Trophoblast cell (in vitro differentiated cells and primary cell): ENCODE results near the gene UBN1.

Experiments used
- DNase-seq, 2 donors: peaks; one replicate each; pipeline ENCODE4 v3.0.0-alpha.2; 2016
- H2AFZ ChIP-seq: 2 replicates; pipeline ENCODE4 v1.6.1; 2013; ENCODE audit warnings: low read length, moderate library complexity, mild to moderate bottlenecking; ENCODE audit not compliant: insufficient read depth, poor library complexity
- H2AK5ac ChIP-seq: 2 replicates; pipeline ENCODE4 v1.6.1; 2013; ENCODE audit warnings: mild to moderate bottlenecking, low read length
- H2BK120ac ChIP-seq: 2 replicates; pipeline ENCODE4 v1.6.1; 2013; ENCODE audit warnings: low read length, mild to moderate bottlenecking, moderate library complexity; ENCODE audit not compliant: insufficient read depth, poor library complexity
- H2BK12ac ChIP-seq: 2 replicates; pipeline ENCODE4 v1.6.1; 2013; ENCODE audit warnings: mild to moderate bottlenecking, low read length, moderate library complexity
- H2BK5ac ChIP-seq: 2 replicates; pipeline ENCODE4 v1.6.1; 2013; ENCODE audit warnings: low read length, low read depth, moderate library complexity, mild to moderate bottlenecking; ENCODE audit not compliant: poor library complexity
- H3K14ac ChIP-seq: 2 replicates; pipeline ENCODE4 v1.6.1; 2013; ENCODE audit warnings: mild to moderate bottlenecking, low read length
- H3K18ac ChIP-seq: 2 replicates; pipeline ENCODE4 v1.6.1; 2013; ENCODE audit warnings: mild to moderate bottlenecking, low read length
- H3K23ac ChIP-seq: 2 replicates; pipeline ENCODE4 v1.6.1; 2013; ENCODE audit warnings: low read length
- H3K27ac ChIP-seq: 2 replicates; pipeline ENCODE4 v1.5.1; 2013; ENCODE audit warnings: low read depth, mild to moderate bottlenecking, inconsistent platforms, low read length, moderate library complexity
- H3K27me3 ChIP-seq: 2 replicates; pipeline ENCODE4 v1.6.1; 2013; ENCODE audit warnings: inconsistent platforms, mild to moderate bottlenecking, low read length, moderate library complexity; ENCODE audit not compliant: insufficient read depth
- H3K36me3 ChIP-seq, 2 experiments: 1 replicate in 1 of 2; 2 replicates in 1 of 2; pipeline ENCODE4 v1.6.1; 2013; ENCODE audit warnings: low read length in 2 of 2, mild to moderate bottlenecking in 2 of 2, moderate library complexity in 1 of 2; ENCODE audit not compliant: insufficient read depth in 2 of 2, control insufficient read depth in 1 of 2
- H3K4ac ChIP-seq: 2 replicates; pipeline ENCODE4 v1.6.1; 2013; ENCODE audit warnings: low read depth, mild to moderate bottlenecking, low read length, moderate library complexity
- H3K4me1 ChIP-seq, 2 experiments: 1 replicate in 1 of 2; 2 replicates in 1 of 2; pipeline ENCODE4 v1.6.1; 2013; ENCODE audit warnings: low read length in 2 of 2, mild to moderate bottlenecking in 2 of 2, moderate library complexity in 1 of 2; ENCODE audit not compliant: insufficient read depth in 2 of 2, control insufficient read depth in 1 of 2
- H3K4me2 ChIP-seq: 2 replicates; pipeline ENCODE4 v1.6.1; 2013; ENCODE audit warnings: inconsistent platforms, mild to moderate bottlenecking, low read length, moderate library complexity
- H3K4me3 ChIP-seq: 2 replicates; pipeline ENCODE4 v1.5.1; 2013; ENCODE audit warnings: mild to moderate bottlenecking, low read depth, low read length, inconsistent platforms
- H3K79me1 ChIP-seq: one replicate; pipeline ENCODE4 v1.6.1; 2013; ENCODE audit warnings: low read length
- H3K79me2 ChIP-seq: 2 replicates; pipeline ENCODE4 v1.6.1; 2013; ENCODE audit warnings: low read length, mild to moderate bottlenecking; ENCODE audit not compliant: control insufficient read depth, insufficient read depth, poor library complexity
- H3K9ac ChIP-seq: 2 replicates; pipeline ENCODE4 v1.6.1; 2013; ENCODE audit warnings: mild to moderate bottlenecking, low read length
- H3K9me3 ChIP-seq: 2 replicates; pipeline ENCODE4 v1.6.1; 2013; ENCODE audit warnings: low read depth, mild to moderate bottlenecking, control low read depth, inconsistent platforms, low read length; ENCODE audit not compliant: insufficient read depth
- H4K12ac ChIP-seq: 2 replicates; pipeline ENCODE4 v1.6.1; 2013; ENCODE audit warnings: low read depth, mild to moderate bottlenecking, low read length, moderate library complexity
- H4K8ac ChIP-seq: 2 replicates; pipeline ENCODE4 v1.6.1; 2013; ENCODE audit warnings: low read depth, mild to moderate bottlenecking, low read length, moderate library complexity
- H4K91ac ChIP-seq: one replicate; pipeline ENCODE4 v1.6.1; 2013; ENCODE audit warnings: low read depth, mild to moderate bottlenecking, low read length, moderate library complexity
- whole genome bisulfite sequencing: extraction: QIAGEN DNeasy Blood & Tissue Kit; methylation state at CpG from one replicate; pipeline ENCODE4 v1.1.7; 2013; ENCODE audit warnings: missing lambda C conversion rate; ENCODE audit not compliant: insufficient read length, insufficient coverage; ENCODE audit errors: extremely low coverage; 5-methylcytosine and 5-hydroxymethylcytosine counted together

The UBN1 gene

DNA sequence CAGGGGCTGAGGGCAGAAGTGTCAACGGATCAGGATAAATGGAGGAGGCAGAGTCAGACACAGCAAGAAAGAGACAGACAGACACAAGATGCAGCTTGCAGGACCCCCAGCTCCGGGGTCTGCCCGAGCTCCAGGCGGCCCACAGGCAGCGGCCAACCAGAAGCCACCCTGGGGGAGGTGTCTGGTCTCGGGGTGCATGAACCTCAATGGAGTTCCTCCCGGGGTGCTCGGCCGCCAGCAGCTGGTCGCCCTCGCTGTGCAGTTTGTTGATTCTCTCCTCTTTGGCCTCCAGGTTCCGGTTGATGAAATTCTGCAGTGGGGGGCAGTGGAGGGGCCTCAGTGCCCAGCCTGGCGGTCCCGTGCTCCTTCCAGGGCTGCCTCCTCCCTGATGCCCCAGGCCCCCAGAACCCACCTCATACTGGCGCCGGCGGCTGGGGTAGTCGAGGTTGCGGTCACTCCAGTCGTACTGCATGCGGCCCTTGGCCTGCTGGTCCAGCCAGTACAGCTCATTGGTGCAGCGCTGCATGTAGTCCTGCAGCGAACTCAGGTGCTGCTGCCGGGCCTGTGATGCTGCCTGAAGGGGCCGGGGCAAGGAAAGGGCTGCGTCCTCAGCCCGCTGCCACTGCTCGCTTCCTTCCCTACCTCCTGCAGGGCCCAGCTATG, 51.7 kb downstream of the UBN1 start:
- H3K79me1 ChIP-seq: no peaks in the 10 kb centered on the region
- peaks cover 6% of the 10 kb centered on the region for H3K9me3 ChIP-seq
- H3K18ac ChIP-seq: no peak overlapping the region
- no peak overlapping the region for H3K27ac ChIP-seq
- no peak overlapping the region for H3K4me3 ChIP-seq
- no CpG with 5 or more reads among the region's 28 CpGs for WGBS
- no peak overlapping the region for H3K14ac ChIP-seq
- H3K4ac ChIP-seq: no peak overlapping the region
- no peak overlapping the region for H4K12ac ChIP-seq
- H2BK12ac ChIP-seq: no peak overlapping the region
- no peak overlapping the region for H3K23ac ChIP-seq
- H3K9ac ChIP-seq: no peak overlapping the region
- no peak overlapping the region for H2AFZ ChIP-seq
- H2BK5ac ChIP-seq: no peak overlapping the region
- H3K79me2 ChIP-seq: no peaks in the 10 kb centered on the region
- DNase-seq: no peak
- no peak overlapping the region for H4K91ac ChIP-seq
- H3K36me3 ChIP-seq: peaks cover 7 to 16% of the 10 kb centered on the region in 2 experiments
- H3K4me1 ChIP-seq: no peaks in the 10 kb centered on the region
- no peak overlapping the region for H2AK5ac ChIP-seq
- H3K4me2 ChIP-seq: no peak overlapping the region
- H2BK120ac ChIP-seq: no peak overlapping the region
- no peaks in the 10 kb centered on the region for H3K27me3 ChIP-seq
- no peak overlapping the region for H4K8ac ChIP-seq

GRCh38 chr16:4899474-4899846, 52.2 kb downstream of the UBN1 start:
- Histone ChIP-seq H3K4me1 (no peaks in the 10 kb centered on the region), H2BK12ac (no peak overlapping the region), H3K27me3 (no peaks in the 10 kb centered on the region), H3K23ac (no peak overlapping the region), H2AK5ac (no peak overlapping the region), H2BK5ac (no peak overlapping the region), H4K12ac (no peak overlapping the region), H3K18ac (no peak overlapping the region), H3K4me2 (no peak overlapping the region), H3K27ac (no peak overlapping the region), H3K4me3 (no peak overlapping the region), H3K14ac (no peak overlapping the region), H3K79me1 (no peaks in the 10 kb centered on the region), H3K9me3 (peaks cover 9% of the 10 kb centered on the region), H4K8ac (no peak overlapping the region), H2AFZ (no peak overlapping the region), H3K9ac (no peak overlapping the region), H4K91ac (no peak overlapping the region), H3K4ac (no peak overlapping the region), H3K79me2 (no peaks in the 10 kb centered on the region), H3K36me3 (peaks cover 7 to 16% of the 10 kb centered on the region in 2 experiments), H2BK120ac (no peak overlapping the region)
- WGBS: no CpG with 5 or more reads among the region's 6 CpGs
- DNase-seq: no peak

DNA sequence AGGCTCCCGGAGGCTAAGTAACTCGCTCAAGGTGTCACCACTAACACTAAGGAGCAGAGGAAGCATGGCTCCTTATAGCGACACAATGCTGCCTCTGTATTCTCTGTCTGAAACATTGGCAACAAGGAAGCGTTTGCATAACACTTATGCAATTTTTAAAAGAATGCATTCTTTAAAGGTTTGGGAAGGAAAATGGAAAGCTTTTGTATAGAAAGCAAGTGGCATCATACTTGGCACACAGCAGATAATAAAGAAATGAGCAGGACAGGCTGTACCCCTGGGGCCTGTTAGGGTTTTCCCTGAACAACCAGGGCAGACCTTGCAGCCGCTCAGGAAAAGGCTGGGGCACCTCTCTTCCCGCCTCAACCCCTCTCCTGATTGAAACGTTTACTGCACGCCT, 52.8 kb downstream of the UBN1 start:
- Histone ChIP-seq H3K27ac (no peak overlapping the region), H4K91ac (no peak overlapping the region), H4K12ac (no peak overlapping the region), H3K9ac (no peak overlapping the region), H3K14ac (no peak overlapping the region), H3K4me3 (no peak overlapping the region), H3K4me2 (no peak overlapping the region), H3K9me3 (peaks cover 9% of the 10 kb centered on the region), H3K79me1 (no peaks in the 10 kb centered on the region), H3K18ac (no peak overlapping the region), H2AK5ac (no peak overlapping the region), H3K79me2 (no peaks in the 10 kb centered on the region), H3K23ac (no peak overlapping the region), H3K4ac (no peak overlapping the region), H3K4me1 (no peaks in the 10 kb centered on the region), H3K27me3 (no peaks in the 10 kb centered on the region), H2AFZ (no peak overlapping the region), H2BK5ac (no peak overlapping the region), H2BK12ac (no peak overlapping the region), H4K8ac (no peak overlapping the region), H3K36me3 (peaks cover 7 to 16% of the 10 kb centered on the region in 2 experiments), H2BK120ac (no peak overlapping the region)
- DNase-seq: no peak
- no CpG with 5 or more reads among the region's 8 CpGs for WGBS

DNA sequence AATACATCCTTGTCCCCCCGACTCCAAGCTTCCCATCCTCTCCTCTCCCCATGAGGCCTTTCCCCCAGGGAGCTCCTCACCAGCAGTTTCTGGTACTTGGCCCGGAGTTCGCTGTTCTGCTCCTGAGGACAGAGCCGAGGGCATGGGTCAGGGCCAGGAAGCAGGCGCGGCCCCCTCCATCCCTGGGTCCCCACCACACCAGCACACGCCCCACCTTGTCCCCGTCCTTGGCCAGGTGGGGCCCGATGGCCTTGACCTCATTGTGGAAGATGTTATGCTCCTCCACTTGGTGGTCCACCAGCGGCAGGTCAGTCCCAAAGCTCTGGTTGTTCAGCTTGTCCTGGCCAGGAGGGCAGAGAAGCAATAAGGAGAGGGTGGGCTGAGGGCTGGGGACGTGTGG, 53.5 kb downstream of the UBN1 start:
- H4K12ac ChIP-seq: no peak overlapping the region
- WGBS: no CpG with 5 or more reads among the region's 11 CpGs
- no peak overlapping the region for H3K23ac ChIP-seq
- H3K36me3 ChIP-seq: peaks cover 7 to 16% of the 10 kb centered on the region in 2 experiments
- H3K9ac ChIP-seq: no peak overlapping the region
- H2AFZ ChIP-seq: no peak overlapping the region
- H2AK5ac ChIP-seq: no peak overlapping the region
- H3K4me2 ChIP-seq: no peak overlapping the region
- no peak overlapping the region for H3K14ac ChIP-seq
- H4K91ac ChIP-seq: no peak overlapping the region
- H3K79me2 ChIP-seq: no peaks in the 10 kb centered on the region
- H3K4me1 ChIP-seq: no peaks in the 10 kb centered on the region
- H3K9me3 ChIP-seq: peaks cover 9% of the 10 kb centered on the region
- no peak overlapping the region for H3K4me3 ChIP-seq
- no peak overlapping the region for H3K18ac ChIP-seq
- H3K4ac ChIP-seq: no peak overlapping the region
- no peak overlapping the region for H3K27ac ChIP-seq
- H2BK5ac ChIP-seq: no peak overlapping the region
- H3K79me1 ChIP-seq: no peaks in the 10 kb centered on the region
- no peak overlapping the region for H4K8ac ChIP-seq
- no peak overlapping the region for H2BK120ac ChIP-seq
- no peak for DNase-seq
- no peak overlapping the region for H2BK12ac ChIP-seq
- no peaks in the 10 kb centered on the region for H3K27me3 ChIP-seq
